SK-N-SH treated with all-trans-retinoic acid at 6 μM for 48 hours (cell line): ENCODE results near the gene EXTL1.

Experiments used
- ATAC-seq: fragments of 200-7000 bp; cut with Tn5 transposase; 3 replicates; pipeline ENCODE4 v1.9.1; 2020; ENCODE audit warnings: mild to moderate bottlenecking, moderate library complexity
- ARNTL ChIP-seq: fragments of 450-650 bp; formaldehyde crosslinking; IDR thresholded peaks from 2 replicates; pipeline ENCODE4 v1.5.0; 2020; ENCODE audit warnings: low read depth, mild to moderate bottlenecking, moderate library complexity, borderline replicate concordance
- BACH2 ChIP-seq: fragments of 250-450 bp; sonication (Bioruptor Pico); IDR thresholded peaks from 2 replicates; pipeline ENCODE4 v1.9.0; 2021; ENCODE audit warnings: mild to moderate bottlenecking, borderline replicate concordance
- CREB5 ChIP-seq: fragments of 250-450 bp; sonication (Bioruptor Pico); IDR thresholded peaks from 2 replicates; pipeline ENCODE4 v1.5.1; 2020; ENCODE audit warnings: low read depth, mild to moderate bottlenecking, moderate library complexity
- CSDC2 ChIP-seq: fragments of 250-450 bp; sonication (Bioruptor Pico); IDR thresholded peaks from 2 replicates; pipeline ENCODE4 v1.5.0; 2020; ENCODE audit warnings: mild to moderate bottlenecking, moderate library complexity
- ESRRG ChIP-seq: fragments of 250-450 bp; sonication (Bioruptor Pico); IDR thresholded peaks from 2 replicates; pipeline ENCODE4 v1.6.1; 2021; ENCODE audit warnings: mild to moderate bottlenecking
- GLIS3 ChIP-seq: fragments of 250-450 bp; sonication (Bioruptor Pico); IDR thresholded peaks from 2 replicates; pipeline ENCODE4 v1.5.0; 2020; ENCODE audit warnings: mild to moderate bottlenecking, moderate library complexity
- ISL1 ChIP-seq: fragments of 250-450 bp; sonication (Bioruptor Pico); IDR thresholded peaks from 2 replicates; pipeline ENCODE4 v2.1.2; 2022; ENCODE audit warnings: mild to moderate bottlenecking, moderate library complexity
- OSR1 ChIP-seq: fragments of 250-450 bp; sonication (Bioruptor Pico); IDR thresholded peaks from 2 replicates; pipeline ENCODE4 v1.8.0; 2022; ENCODE audit warnings: moderate library complexity, mild to moderate bottlenecking, inconsistent platforms
- PPARA ChIP-seq: fragments of 250-450 bp; sonication (Bioruptor Pico); IDR thresholded peaks from 2 replicates; pipeline ENCODE4 v1.5.0; 2020; ENCODE audit warnings: mild to moderate bottlenecking, borderline replicate concordance
- RARB ChIP-seq: fragments of 250-450 bp; sonication (Bioruptor Pico); IDR thresholded peaks from 2 replicates; pipeline ENCODE4 v1.8.0; 2021; ENCODE audit warnings: mild to moderate bottlenecking, moderate library complexity
- SNAI2 ChIP-seq: fragments of 250-450 bp; sonication (Bioruptor Pico); IDR thresholded peaks from 2 replicates; pipeline ENCODE4 v1.5.0; 2020; ENCODE audit warnings: mild to moderate bottlenecking, moderate library complexity
- TCF4 ChIP-seq: fragments of 250-450 bp; sonication (Bioruptor Pico); IDR thresholded peaks from 2 replicates; pipeline ENCODE4 v1.8.0; 2021; ENCODE audit warnings: mild to moderate bottlenecking, moderate library complexity, borderline replicate concordance
- TOX ChIP-seq: fragments of 250-450 bp; sonication (Bioruptor Pico); IDR thresholded peaks from 2 replicates; pipeline ENCODE4 v1.8.0; 2021; ENCODE audit warnings: mild to moderate bottlenecking, moderate library complexity, borderline replicate concordance
- ZC3H10 ChIP-seq: fragments of 250-450 bp; sonication (Bioruptor Pico); IDR thresholded peaks from 2 replicates; pipeline ENCODE4 v1.5.1; 2021; ENCODE audit warnings: mild to moderate bottlenecking, moderate library complexity
- ZFP30 ChIP-seq: fragments of 450-650 bp; formaldehyde crosslinking; IDR thresholded peaks from 2 replicates; pipeline ENCODE4 v1.5.0; 2022; ENCODE audit warnings: mild to moderate bottlenecking, moderate library complexity
- ZNF70 ChIP-seq: fragments of 450-650 bp; formaldehyde crosslinking; IDR thresholded peaks from 2 replicates; pipeline ENCODE4 v1.5.0; 2020; ENCODE audit warnings: mild to moderate bottlenecking, moderate library complexity
- ZNF8 ChIP-seq: fragments of 450-650 bp; formaldehyde crosslinking; IDR thresholded peaks from 2 replicates; pipeline ENCODE4 v1.5.0; 2020; ENCODE audit warnings: mild to moderate bottlenecking, moderate library complexity
- TF ChIP-seq, protein P1 (sequence below): fragments of 250-450 bp; sonication (Bioruptor Pico); IDR thresholded peaks from 2 replicates; pipeline ENCODE4 v1.8.0; 2020; ENCODE audit warnings: mild to moderate bottlenecking, moderate library complexity, borderline replicate concordance
- TF ChIP-seq, protein P2 (sequence below): fragments of 250-450 bp; sonication (Bioruptor Pico); IDR thresholded peaks from 2 replicates; pipeline ENCODE4 v1.8.0; 2021; ENCODE audit warnings: low read depth, mild to moderate bottlenecking, moderate library complexity, borderline replicate concordance
- TF ChIP-seq, protein P3 (sequence below): fragments of 250-450 bp; sonication (Bioruptor Pico); IDR thresholded peaks from 2 replicates; pipeline ENCODE4 v1.5.0; 2020; ENCODE audit warnings: mild to moderate bottlenecking, moderate library complexity
- TF ChIP-seq, protein P4 (sequence below): fragments of 250-450 bp; sonication (Bioruptor Pico); IDR thresholded peaks from 2 replicates; pipeline ENCODE4 v1.5.1; 2021; ENCODE audit warnings: mild to moderate bottlenecking, moderate library complexity

EXTL1 gene

DNA sequence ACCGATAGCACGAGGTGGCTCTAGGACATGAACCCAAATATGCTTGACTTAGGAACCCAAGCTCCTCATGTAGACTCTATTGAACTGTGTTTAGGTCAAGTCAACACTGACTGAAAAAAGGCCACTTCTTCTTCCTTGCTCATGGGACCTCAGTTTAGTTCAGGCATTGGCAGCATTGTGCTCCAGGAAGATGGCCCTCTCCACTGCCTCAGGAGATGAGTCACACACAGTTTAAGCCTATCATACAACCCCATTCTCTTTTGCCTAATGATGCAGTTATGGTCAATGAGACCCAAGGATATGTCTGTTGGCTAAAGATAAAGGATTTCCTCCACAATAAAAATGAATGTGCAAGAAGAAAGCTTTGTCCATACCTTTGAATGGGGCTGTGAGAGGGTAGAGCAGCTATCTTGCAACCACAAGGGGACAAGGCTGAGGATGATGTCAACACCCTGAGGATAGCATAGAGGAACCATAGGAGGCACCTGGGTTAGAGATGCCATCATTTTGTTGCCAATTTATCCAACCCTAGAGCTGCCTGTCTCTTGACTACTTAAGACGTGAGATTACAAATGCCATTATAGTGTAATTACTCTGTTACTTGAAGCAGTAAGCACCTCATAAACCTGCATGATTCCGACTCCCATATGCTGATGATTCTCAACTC is 48.9 kb downstream of the EXTL1 start:
- ATAC-seq, result no peak
- TF ChIP-seq OSR1 (CRISPR knock-in tag) (no peak), ISL1 (CRISPR knock-in tag) (no peak)

GRCh38 chr1:26070963-26071342 is 49.4 kb downstream of the EXTL1 start:
- ATAC-seq, result no peak
- TF ChIP-seq BACH2 (CRISPR knock-in tag) (no peak), TOX (no peak), ZNF70 (CRISPR knock-in tag) (no peak), OSR1 (CRISPR knock-in tag) (no peak), ARNTL (CRISPR knock-in tag) (no peak), CREB5 (CRISPR knock-in tag) (no peak), TCF4 (CRISPR knock-in tag) (no peak), SNAI2 (no peak), RARB (CRISPR knock-in tag) (no peak), ISL1 (CRISPR knock-in tag) (no peak), CSDC2 (CRISPR knock-in tag) (no peak), PPARA (CRISPR knock-in tag) (no peak), ESRRG (no peak), ZC3H10 (CRISPR knock-in tag) (no peak)
- TF ChIP-seq, protein P1, sequence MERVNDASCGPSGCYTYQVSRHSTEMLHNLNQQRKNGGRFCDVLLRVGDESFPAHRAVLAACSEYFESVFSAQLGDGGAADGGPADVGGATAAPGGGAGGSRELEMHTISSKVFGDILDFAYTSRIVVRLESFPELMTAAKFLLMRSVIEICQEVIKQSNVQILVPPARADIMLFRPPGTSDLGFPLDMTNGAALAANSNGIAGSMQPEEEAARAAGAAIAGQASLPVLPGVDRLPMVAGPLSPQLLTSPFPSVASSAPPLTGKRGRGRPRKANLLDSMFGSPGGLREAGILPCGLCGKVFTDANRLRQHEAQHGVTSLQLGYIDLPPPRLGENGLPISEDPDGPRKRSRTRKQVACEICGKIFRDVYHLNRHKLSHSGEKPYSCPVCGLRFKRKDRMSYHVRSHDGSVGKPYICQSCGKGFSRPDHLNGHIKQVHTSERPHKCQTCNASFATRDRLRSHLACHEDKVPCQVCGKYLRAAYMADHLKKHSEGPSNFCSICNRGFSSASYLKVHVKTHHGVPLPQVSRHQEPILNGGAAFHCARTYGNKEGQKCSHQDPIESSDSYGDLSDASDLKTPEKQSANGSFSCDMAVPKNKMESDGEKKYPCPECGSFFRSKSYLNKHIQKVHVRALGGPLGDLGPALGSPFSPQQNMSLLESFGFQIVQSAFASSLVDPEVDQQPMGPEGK (CRISPR knock-in tag), result no peak
- TF ChIP-seq, protein P2, sequence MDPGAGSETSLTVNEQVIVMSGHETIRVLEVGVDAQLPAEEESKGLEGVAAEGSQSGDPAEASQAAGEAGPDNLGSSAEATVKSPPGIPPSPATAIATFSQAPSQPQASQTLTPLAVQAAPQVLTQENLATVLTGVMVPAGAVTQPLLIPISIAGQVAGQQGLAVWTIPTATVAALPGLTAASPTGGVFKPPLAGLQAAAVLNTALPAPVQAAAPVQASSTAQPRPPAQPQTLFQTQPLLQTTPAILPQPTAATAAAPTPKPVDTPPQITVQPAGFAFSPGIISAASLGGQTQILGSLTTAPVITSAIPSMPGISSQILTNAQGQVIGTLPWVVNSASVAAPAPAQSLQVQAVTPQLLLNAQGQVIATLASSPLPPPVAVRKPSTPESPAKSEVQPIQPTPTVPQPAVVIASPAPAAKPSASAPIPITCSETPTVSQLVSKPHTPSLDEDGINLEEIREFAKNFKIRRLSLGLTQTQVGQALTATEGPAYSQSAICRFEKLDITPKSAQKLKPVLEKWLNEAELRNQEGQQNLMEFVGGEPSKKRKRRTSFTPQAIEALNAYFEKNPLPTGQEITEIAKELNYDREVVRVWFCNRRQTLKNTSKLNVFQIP (CRISPR knock-in tag), result no peak
- TF ChIP-seq, protein P3, sequence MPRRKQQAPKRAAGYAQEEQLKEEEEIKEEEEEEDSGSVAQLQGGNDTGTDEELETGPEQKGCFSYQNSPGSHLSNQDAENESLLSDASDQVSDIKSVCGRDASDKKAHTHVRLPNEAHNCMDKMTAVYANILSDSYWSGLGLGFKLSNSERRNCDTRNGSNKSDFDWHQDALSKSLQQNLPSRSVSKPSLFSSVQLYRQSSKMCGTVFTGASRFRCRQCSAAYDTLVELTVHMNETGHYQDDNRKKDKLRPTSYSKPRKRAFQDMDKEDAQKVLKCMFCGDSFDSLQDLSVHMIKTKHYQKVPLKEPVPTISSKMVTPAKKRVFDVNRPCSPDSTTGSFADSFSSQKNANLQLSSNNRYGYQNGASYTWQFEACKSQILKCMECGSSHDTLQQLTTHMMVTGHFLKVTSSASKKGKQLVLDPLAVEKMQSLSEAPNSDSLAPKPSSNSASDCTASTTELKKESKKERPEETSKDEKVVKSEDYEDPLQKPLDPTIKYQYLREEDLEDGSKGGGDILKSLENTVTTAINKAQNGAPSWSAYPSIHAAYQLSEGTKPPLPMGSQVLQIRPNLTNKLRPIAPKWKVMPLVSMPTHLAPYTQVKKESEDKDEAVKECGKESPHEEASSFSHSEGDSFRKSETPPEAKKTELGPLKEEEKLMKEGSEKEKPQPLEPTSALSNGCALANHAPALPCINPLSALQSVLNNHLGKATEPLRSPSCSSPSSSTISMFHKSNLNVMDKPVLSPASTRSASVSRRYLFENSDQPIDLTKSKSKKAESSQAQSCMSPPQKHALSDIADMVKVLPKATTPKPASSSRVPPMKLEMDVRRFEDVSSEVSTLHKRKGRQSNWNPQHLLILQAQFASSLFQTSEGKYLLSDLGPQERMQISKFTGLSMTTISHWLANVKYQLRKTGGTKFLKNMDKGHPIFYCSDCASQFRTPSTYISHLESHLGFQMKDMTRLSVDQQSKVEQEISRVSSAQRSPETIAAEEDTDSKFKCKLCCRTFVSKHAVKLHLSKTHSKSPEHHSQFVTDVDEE (CRISPR knock-in tag), result no peak
- TF ChIP-seq, protein P4, sequence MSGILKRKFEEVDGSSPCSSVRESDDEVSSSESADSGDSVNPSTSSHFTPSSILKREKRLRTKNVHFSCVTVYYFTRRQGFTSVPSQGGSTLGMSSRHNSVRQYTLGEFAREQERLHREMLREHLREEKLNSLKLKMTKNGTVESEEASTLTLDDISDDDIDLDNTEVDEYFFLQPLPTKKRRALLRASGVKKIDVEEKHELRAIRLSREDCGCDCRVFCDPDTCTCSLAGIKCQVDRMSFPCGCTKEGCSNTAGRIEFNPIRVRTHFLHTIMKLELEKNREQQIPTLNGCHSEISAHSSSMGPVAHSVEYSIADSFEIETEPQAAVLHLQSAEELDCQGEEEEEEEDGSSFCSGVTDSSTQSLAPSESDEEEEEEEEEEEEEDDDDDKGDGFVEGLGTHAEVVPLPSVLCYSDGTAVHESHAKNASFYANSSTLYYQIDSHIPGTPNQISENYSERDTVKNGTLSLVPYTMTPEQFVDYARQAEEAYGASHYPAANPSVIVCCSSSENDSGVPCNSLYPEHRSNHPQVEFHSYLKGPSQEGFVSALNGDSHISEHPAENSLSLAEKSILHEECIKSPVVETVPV (CRISPR knock-in tag), result no peak

DNA sequence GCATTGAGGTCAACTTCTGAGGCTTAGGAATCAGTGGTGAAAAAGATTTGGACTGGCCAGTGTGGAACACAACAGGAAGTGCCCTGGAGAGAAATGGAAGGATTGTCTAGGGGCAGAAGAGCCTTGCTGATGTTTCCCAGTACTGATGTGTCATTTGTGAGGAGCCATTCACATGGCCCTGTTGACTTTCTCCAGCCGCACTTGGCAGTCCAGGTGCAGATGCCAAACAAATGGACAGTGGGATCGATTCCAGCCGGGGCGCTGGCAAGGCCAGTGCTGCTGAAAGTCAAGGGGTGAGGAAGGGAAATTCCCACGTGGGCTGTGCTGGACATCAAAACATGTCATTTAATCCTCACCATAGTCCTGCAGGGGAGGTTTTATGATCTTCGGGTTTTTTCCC is 50.7 kb downstream of the EXTL1 start:
- no peak for ATAC-seq
- TF ChIP-seq RARB (CRISPR knock-in tag) (no peak), CSDC2 (CRISPR knock-in tag) (no peak), ZNF70 (CRISPR knock-in tag) (no peak), ZNF8 (CRISPR knock-in tag) (no peak), GLIS3 (CRISPR knock-in tag) (no peak), ZFP30 (CRISPR knock-in tag) (no peak)
- TF ChIP-seq, protein P2 (CRISPR knock-in tag), result no peak
